Chondrocyte (in vitro differentiated cells): ENCODE data around the gene LKAAEAR1. TPM values are rescaled to one million over a fixed set of nuclear protein-coding genes. Genes with fewer than 3 reads are reported as not detected.

Source experiments
- DNase-seq: peaks from one replicate; pipeline ENCODE4 v3.0.0; 2021; ENCODE audit warnings: mixed read lengths, low spot score
- H3K27ac Mint-ChIP-seq: one replicate; pipeline ENCODE4 v1.8.0; 2021; ENCODE audit warnings: mild to moderate bottlenecking, moderate library complexity, mixed read lengths; ENCODE audit not compliant: unreplicated experiment
- H3K27me3 Mint-ChIP-seq: 2 replicates; pipeline ENCODE4 v1.8.0; 2021; ENCODE audit warnings: low read depth, mixed read lengths
- H3K36me3 Mint-ChIP-seq: 2 replicates; pipeline ENCODE4 v1.8.0; 2021; ENCODE audit warnings: low read depth, mixed read lengths
- H3K4me1 Mint-ChIP-seq: 2 replicates; pipeline ENCODE4 v1.8.0; 2021; ENCODE audit warnings: low read depth, mild to moderate bottlenecking, mixed read lengths
- H3K4me3 Mint-ChIP-seq: one replicate; pipeline ENCODE4 v1.8.0; 2021; ENCODE audit warnings: mild to moderate bottlenecking, moderate library complexity, mixed read lengths; ENCODE audit not compliant: unreplicated experiment
- H3K9me3 Mint-ChIP-seq: 2 replicates; pipeline ENCODE4 v1.8.0; 2021; ENCODE audit warnings: low read depth, mixed read lengths
- total RNA-seq: library from RNA; stranded (reverse); gene quantifications from 3 replicates; pipeline ENCODE4 v1.2.1, GENCODE V29; 2021
- TF ChIP-seq, protein P1 (sequence below): fragments of 200-600 bp; sonication (generic); IDR thresholded peaks from 2 replicates; pipeline ENCODE4 v1.5.0; 2021; ENCODE audit warnings: antibody characterized with exemption, mild to moderate bottlenecking, moderate library complexity

Gene LKAAEAR1
- total RNA-seq, 1 donor from 2014 or later, result 0.55 TPM

DNA sequence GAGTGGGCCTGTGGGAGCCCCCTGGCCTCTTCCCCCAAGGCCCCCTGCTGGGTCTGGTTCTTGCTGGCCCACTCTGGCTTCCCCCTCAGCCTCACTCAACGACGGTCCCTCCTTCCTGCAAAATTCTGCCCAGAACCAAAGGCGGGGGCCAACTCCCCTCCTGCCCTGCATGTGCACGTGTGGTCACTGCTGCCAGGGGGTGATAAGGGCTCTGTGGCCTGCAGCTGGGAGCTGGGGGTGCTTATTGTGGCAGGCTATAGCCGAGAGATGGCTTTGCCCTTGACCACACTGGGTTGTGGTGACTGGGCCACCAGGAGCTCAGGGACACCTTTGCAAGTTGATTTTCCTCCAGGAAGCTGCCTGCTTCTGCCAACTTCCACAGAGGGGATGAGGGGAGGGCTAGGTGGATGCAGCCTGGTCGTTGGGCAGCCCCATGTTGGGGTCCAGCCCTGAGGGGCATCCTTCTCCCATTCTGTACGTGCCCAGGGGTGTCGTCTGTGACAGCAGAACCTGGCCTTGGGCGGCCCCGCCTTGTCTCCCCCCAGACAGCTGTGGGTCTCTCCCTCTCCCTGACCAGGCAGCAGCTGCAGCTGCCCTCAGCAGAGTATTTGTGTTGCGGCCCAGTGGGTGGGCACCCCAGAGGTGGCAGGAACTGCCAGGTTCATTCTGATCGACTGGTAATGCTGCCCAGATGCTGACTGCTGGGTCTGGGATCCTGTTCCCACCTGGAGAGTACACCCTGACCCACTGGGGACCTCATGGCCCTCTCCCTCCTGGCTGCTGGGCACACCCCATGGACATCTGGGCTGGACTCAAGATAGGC is 15.6 kb downstream of the LKAAEAR1 start:
- Mint-ChIP-seq H3K4me1 (peaks cover 23% of the 10 kb centered on the region), H3K36me3 (peaks cover 2% of the 10 kb centered on the region), H3K9me3 (no peaks in the 10 kb centered on the region), H3K27ac (no peak overlapping the region), H3K27me3 (no peaks in the 10 kb centered on the region), H3K4me3 (no peak overlapping the region)
- no peak for DNase-seq
- TF ChIP-seq, protein P1, sequence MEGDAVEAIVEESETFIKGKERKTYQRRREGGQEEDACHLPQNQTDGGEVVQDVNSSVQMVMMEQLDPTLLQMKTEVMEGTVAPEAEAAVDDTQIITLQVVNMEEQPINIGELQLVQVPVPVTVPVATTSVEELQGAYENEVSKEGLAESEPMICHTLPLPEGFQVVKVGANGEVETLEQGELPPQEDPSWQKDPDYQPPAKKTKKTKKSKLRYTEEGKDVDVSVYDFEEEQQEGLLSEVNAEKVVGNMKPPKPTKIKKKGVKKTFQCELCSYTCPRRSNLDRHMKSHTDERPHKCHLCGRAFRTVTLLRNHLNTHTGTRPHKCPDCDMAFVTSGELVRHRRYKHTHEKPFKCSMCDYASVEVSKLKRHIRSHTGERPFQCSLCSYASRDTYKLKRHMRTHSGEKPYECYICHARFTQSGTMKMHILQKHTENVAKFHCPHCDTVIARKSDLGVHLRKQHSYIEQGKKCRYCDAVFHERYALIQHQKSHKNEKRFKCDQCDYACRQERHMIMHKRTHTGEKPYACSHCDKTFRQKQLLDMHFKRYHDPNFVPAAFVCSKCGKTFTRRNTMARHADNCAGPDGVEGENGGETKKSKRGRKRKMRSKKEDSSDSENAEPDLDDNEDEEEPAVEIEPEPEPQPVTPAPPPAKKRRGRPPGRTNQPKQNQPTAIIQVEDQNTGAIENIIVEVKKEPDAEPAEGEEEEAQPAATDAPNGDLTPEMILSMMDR, result no peak

DNA sequence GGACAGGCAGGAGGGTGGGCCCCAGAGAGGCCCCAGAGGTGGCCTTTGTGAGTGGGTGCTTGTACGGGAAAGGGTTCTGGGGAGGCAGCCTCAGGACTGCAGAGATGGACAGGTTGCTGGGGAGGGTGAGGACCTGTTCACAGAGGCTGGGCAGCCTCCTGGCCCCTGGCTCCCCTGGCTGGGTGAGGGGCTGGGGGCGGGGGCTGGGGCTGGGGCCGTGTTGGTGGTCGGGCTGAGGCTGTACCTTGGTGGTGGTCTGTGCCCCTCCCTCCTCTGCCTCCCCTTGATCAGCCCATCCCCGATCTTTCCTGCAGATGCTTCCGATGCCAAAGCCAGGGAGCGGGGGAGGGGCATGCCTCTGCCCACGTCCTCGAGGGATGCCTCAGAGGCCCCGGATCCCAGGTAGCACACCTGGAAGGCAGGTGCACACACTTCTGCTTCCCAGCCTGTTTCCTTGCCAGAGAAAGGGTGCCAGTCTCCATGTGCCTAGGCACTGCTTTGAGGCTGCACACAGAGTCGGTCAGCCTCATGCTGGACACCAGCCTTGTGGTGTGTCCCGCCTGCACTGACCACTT is 16.4 kb downstream of the LKAAEAR1 start:
- no peaks in the 10 kb centered on the region for H3K9me3 Mint-ChIP-seq
- H3K27me3 Mint-ChIP-seq, result no peaks in the 10 kb centered on the region
- peaks cover 24% of the 10 kb centered on the region for H3K4me1 Mint-ChIP-seq
- H3K4me3 Mint-ChIP-seq, result no peak overlapping the region
- DNase-seq, result no peak
- peaks cover 2% of the 10 kb centered on the region for H3K36me3 Mint-ChIP-seq
- TF ChIP-seq, protein P1, result no peak
- H3K27ac Mint-ChIP-seq, result no peak overlapping the region

DNA sequence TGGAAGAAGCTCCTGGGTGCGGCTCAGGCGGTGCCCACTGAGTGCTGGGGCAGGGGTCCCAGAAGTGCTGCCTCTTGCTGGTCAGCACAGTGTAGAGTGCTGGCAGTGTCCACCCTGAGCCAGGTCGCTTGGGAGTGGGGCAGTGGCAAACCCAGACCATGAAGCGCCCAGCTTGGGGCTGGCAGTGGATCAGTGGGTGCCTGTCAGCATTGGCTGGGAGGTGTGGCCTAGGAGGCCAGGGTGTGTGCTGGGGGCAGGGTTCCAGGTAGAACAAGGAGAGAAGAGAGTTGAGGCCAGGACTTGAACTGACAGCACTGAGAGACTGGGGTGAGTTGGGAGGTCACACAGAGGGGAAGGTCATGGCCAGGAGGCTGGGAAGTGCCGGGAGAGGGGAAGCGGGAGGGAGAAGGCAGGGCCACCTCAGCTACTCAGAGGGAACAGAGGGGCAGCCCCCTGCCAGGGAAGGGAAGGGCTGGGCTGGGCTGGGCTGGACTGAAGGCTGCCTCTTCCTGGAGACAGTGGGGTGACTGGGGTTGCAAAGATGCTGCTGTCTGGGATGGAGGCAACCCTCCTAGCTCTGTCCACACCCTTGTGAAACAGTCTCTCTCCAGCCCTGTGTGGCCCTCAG is 17.1 kb downstream of the LKAAEAR1 start:
- no peak for DNase-seq
- Mint-ChIP-seq H3K9me3 (no peaks in the 10 kb centered on the region), H3K27ac (no peak overlapping the region), H3K4me3 (no peak overlapping the region), H3K4me1 (peaks cover 28% of the 10 kb centered on the region), H3K27me3 (no peaks in the 10 kb centered on the region), H3K36me3 (peaks cover 2% of the 10 kb centered on the region)
- TF ChIP-seq, protein P1, result no peak

DNA sequence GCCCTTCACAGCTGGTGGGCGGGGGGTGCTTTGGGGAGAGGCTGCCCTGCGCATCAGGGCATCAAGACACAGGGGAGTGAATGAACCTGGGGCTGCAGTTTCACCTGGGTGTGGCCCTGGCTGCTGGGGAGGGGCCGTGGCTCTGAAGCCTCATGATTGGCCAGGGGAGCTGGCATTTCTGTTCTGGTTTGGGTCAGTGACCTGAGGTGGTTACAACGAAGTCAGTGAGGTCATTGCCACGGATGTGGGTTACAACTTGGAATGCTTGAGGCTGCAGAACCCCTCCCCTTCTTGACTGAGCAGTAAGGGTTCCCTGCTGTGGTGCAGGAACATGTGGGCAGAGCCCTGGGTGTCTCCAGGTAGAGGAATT is 18.2 kb downstream of the LKAAEAR1 start:
- H3K27me3 Mint-ChIP-seq, result no peaks in the 10 kb centered on the region
- H3K27ac Mint-ChIP-seq, result no peak overlapping the region
- DNase-seq, result no peak
- H3K36me3 Mint-ChIP-seq, result peaks cover 2% of the 10 kb centered on the region
- peaks cover 30% of the 10 kb centered on the region for H3K4me1 Mint-ChIP-seq
- no peak overlapping the region for H3K4me3 Mint-ChIP-seq
- H3K9me3 Mint-ChIP-seq, result no peaks in the 10 kb centered on the region
- TF ChIP-seq, protein P1, result no peak
